GM21367 (cell line): ENCODE measurements around the gene LHX5.

Experiments
- ATAC-seq: cut with Tn5 transposase; IDR thresholded peaks from one replicate; pipeline ENCODE4 v1.9.1; 2021; ENCODE audit not compliant: unreplicated experiment

LHX5 gene

GRCh38 chr12:113478351-113479011 lies 6.8 kb upstream of the LHX5 start:
- no peak for ATAC-seq

- ATAC-seq: no peak
These were observed 6.2 kb upstream of the LHX5 start for GRCh38 chr12:113477842-113478215.

GRCh38 chr12:113477171-113477841 lies 5.6 kb upstream of the LHX5 start:
- ATAC-seq: no peak

- ATAC-seq: no peak
These were observed 4.7 kb upstream of the LHX5 start for GRCh38 chr12:113476176-113476986.

- ATAC-seq: no peak
These were observed 3.9 kb upstream of the LHX5 start for GRCh38 chr12:113475451-113476175.

- no peak for ATAC-seq
These were observed 3.2 kb upstream of the LHX5 start for GRCh38 chr12:113474635-113475436.

- ATAC-seq: no peak
These were observed 2.3 kb upstream of the LHX5 start for GRCh38 chr12:113473942-113474341.

GRCh38 chr12:113473400-113473799 lies 1.7 kb upstream of the LHX5 start:
- ATAC-seq: no peak

- ATAC-seq: no peak
These were observed 785 bp upstream of the LHX5 start for GRCh38 chr12:113472191-113473121.

- ATAC-seq: no peak
These were observed 626 bp downstream of the LHX5 start for GRCh38 chr12:113470871-113471618.

GRCh38 chr12:113469949-113470743 lies 1.5 kb downstream of the LHX5 start:
- no peak for ATAC-seq

- ATAC-seq: no peak
These were observed 2.3 kb downstream of the LHX5 start for GRCh38 chr12:113469224-113469948.

- no peak for ATAC-seq
These were observed 3.1 kb downstream of the LHX5 start for GRCh38 chr12:113468365-113469223.

- no peak for ATAC-seq
These were observed 3.9 kb downstream of the LHX5 start for GRCh38 chr12:113467502-113468364.

- no peak for ATAC-seq
These were observed 4.5 kb downstream of the LHX5 start for GRCh38 chr12:113467142-113467501.
